CD14-positive monocyte (primary cell): ENCODE data around the gene POLR1D. TPM values are rescaled to one million over a fixed set of nuclear protein-coding genes. Genes with fewer than 3 reads are reported as not detected.

Experiments used
- DNase-seq, 3 donors: peaks; one replicate each; pipeline ENCODE4 v3.0.0-alpha.2; 2011 to 2022
- H2AFZ ChIP-seq: 2 replicates; pipeline ENCODE4 v1.6.0; 2012; ENCODE audit warnings: mild to moderate bottlenecking, low read depth, low read length, inconsistent platforms; ENCODE audit not compliant: insufficient read depth, poor library complexity, severe bottlenecking
- H3K27ac ChIP-seq, 2 donors: 1 replicate in 1 of 2; 2 replicates in 1 of 2; pipeline ENCODE4 v1.5.1; 2012 to 2013; ENCODE audit warnings: low read length in 2 of 2, control low read depth in 1 of 2, inconsistent platforms in 1 of 2, low read depth in 1 of 2, mild to moderate bottlenecking in 1 of 2
- H3K27me3 ChIP-seq, 2 donors: one replicate each; pipeline versions ENCODE4 v1.6.0 to v1.6.1; 2011 to 2013; ENCODE audit warnings: low read length in 2 of 2; ENCODE audit not compliant: control insufficient read depth in 2 of 2, insufficient read depth in 2 of 2
- H3K36me3 ChIP-seq, 2 donors: replicated peaks in 1 of 2; 1 replicate in 1 of 2; 2 replicates in 1 of 2; pipeline versions ENCODE4 v1.5.1 to v1.6.1; 2012 to 2013; ENCODE audit warnings: low read length in 2 of 2, control low read depth in 1 of 2, inconsistent platforms in 1 of 2, mild to moderate bottlenecking in 1 of 2; ENCODE audit not compliant: insufficient read depth in 2 of 2, control insufficient read depth in 1 of 2
- H3K4me1 ChIP-seq, 2 donors: 1 replicate in 1 of 2; 2 replicates in 1 of 2; pipeline versions ENCODE4 v1.5.1 to v1.6.1; 2012 to 2013; ENCODE audit warnings: low read length in 2 of 2, control low read depth in 1 of 2, inconsistent platforms in 1 of 2, mild to moderate bottlenecking in 1 of 2, moderate library complexity in 1 of 2; ENCODE audit not compliant: insufficient read depth in 2 of 2, control insufficient read depth in 1 of 2
- H3K4me2 ChIP-seq: replicated peaks from 2 replicates; pipeline ENCODE3; 2012; ENCODE audit warnings: low read length, moderate library complexity, mild to moderate bottlenecking; ENCODE audit not compliant: poor library complexity, severe bottlenecking; ENCODE audit errors: extremely low read depth
- H3K4me3 ChIP-seq, 3 experiments: fragments of 200-600 bp in 1 of 3; sonication (generic) in 1 of 3; replicated peaks in 1 of 3; 1 replicate in 2 of 3; 2 replicates in 1 of 3; pipeline ENCODE4 v1.5.1; 2011 to 2013; ENCODE audit warnings: low read length in 3 of 3, mild to moderate bottlenecking in 3 of 3, control low read depth in 2 of 3, low read depth in 2 of 3, inconsistent platforms in 1 of 3, moderate library complexity in 1 of 3
- H3K79me2 ChIP-seq: 2 replicates; pipeline ENCODE4 v1.6.0; 2012; ENCODE audit warnings: mild to moderate bottlenecking, control low read depth, inconsistent platforms, low read length, moderate library complexity; ENCODE audit not compliant: insufficient read depth
- H3K9ac ChIP-seq: 2 replicates; pipeline ENCODE4 v1.6.0; 2017; ENCODE audit warnings: low read length, mild to moderate bottlenecking; ENCODE audit not compliant: insufficient read depth, poor library complexity, severe bottlenecking
- H3K9me3 ChIP-seq, 2 donors: replicated peaks in 1 of 2; 1 replicate in 1 of 2; 2 replicates in 1 of 2; pipeline versions ENCODE4 v1.5.1 to v1.6.1; 2012 to 2013; ENCODE audit warnings: low read length in 2 of 2, control low read depth in 1 of 2; ENCODE audit not compliant: control insufficient read depth in 1 of 2, insufficient read depth in 1 of 2
- H4K20me1 ChIP-seq: 2 replicates; pipeline ENCODE4 v1.6.0; 2012; ENCODE audit warnings: mild to moderate bottlenecking, low read length, control low read depth, moderate library complexity; ENCODE audit not compliant: insufficient read depth
- H3K27ac Mint-ChIP-seq, 7 donors: one replicate each; pipeline ENCODE4 v1.8.0; 2020; ENCODE audit warnings: mild to moderate bottlenecking in 7 of 7, mixed read lengths in 7 of 7, moderate library complexity in 6 of 7, inconsistent platforms in 2 of 7
- H3K27me3 Mint-ChIP-seq, 3 donors: one replicate each; pipeline ENCODE4 v1.8.0; 2021 to 2022; ENCODE audit warnings: low read depth in 3 of 3, mild to moderate bottlenecking in 3 of 3, mixed read lengths in 3 of 3, moderate library complexity in 3 of 3, inconsistent platforms in 1 of 3
- H3K36me3 Mint-ChIP-seq, 2 donors: one replicate each; pipeline ENCODE4 v1.8.0; 2020; ENCODE audit warnings: mixed read lengths in 2 of 2, inconsistent platforms in 1 of 2, mild to moderate bottlenecking in 1 of 2
- H3K4me1 Mint-ChIP-seq: one replicate; pipeline ENCODE4 v1.8.0; 2020; ENCODE audit warnings: mild to moderate bottlenecking, mixed read lengths
- H3K4me3 Mint-ChIP-seq, 2 donors: one replicate each; pipeline ENCODE4 v1.8.0; 2020; ENCODE audit warnings: mild to moderate bottlenecking in 2 of 2, mixed read lengths in 2 of 2, moderate library complexity in 1 of 2
- H3K9me3 Mint-ChIP-seq, 7 donors: one replicate each; pipeline ENCODE4 v1.8.0; 2020 to 2022; ENCODE audit warnings: mixed read lengths in 7 of 7, mild to moderate bottlenecking in 6 of 7, moderate library complexity in 6 of 7, inconsistent platforms in 2 of 7
- WGBS: methylation state at CpG from one replicate; pipeline ENCODE4 v1.1.5; 2013; ENCODE audit warnings: missing lambda C conversion rate; ENCODE audit not compliant: insufficient coverage; 5-methylcytosine and 5-hydroxymethylcytosine counted together
- intact Hi-C, 2 donors: fragments of 100-400 bp; cut with micrococcal nuclease; formaldehyde crosslinking; loops; one replicate each; pipeline versions ENCODE4 v1.15.0 to v1.15.1; 2023
- polyA plus RNA-seq, 3 donors: library from polyadenylated mRNA; depleted of rRNA in 1 of 3; unstranded in 2 of 3; stranded (reverse) in 1 of 3; fragments of 300-500 nt in 2 of 3; fragments of >200 nt in 1 of 3; fragmentation: Illumina TruSeq in 2 of 3; gene quantifications; 1 replicate in 2 of 3; 2 replicates in 1 of 3; pipeline ENCODE4 v1.2.3, GENCODE V29; 2012 to 2021
- TF ChIP-seq, protein P1 (sequence below): fragments of 200-600 bp; IDR thresholded peaks from one replicate; pipeline ENCODE4 v1.8.0; 2022; ENCODE audit warnings: antibody characterized with exemption, mild to moderate bottlenecking

POLR1D gene
- polyA plus RNA-seq, 3 donors: 122 to 146 (median 139) TPM

GRCh38 chr13:27659145-27659865 is 37.6 kb downstream of the POLR1D start:
- H3K27ac ChIP-seq: no peak overlapping the region
- WGBS: 100% methylated on average over 1 of the region's 7 CpGs
- H3K9ac ChIP-seq: no peak overlapping the region
- intact Hi-C loops: no loop called here
- H3K79me2 ChIP-seq: peaks cover 11% of the 10 kb centered on the region
- no peaks in the 10 kb centered on the region for H3K9me3 ChIP-seq
- no peaks in the 10 kb centered on the region for H3K4me1 ChIP-seq
- no peak overlapping the region for H3K4me2 ChIP-seq
- Mint-ChIP-seq H3K9me3 (no peaks in the 10 kb centered on the region), H3K36me3 (peaks cover 16 to 25% of the 10 kb centered on the region in 2 donors), H3K27ac (no peak overlapping the region), H3K4me3 (no peak overlapping the region), H3K4me1 (no peaks in the 10 kb centered on the region), H3K27me3 (peaks cover 0 to 1% (median 0%) of the 10 kb centered on the region in 3 donors)
- DNase-seq: no peak
- H2AFZ ChIP-seq: no peak overlapping the region
- no peaks in the 10 kb centered on the region for H3K27me3 ChIP-seq
- TF ChIP-seq, protein P1, sequence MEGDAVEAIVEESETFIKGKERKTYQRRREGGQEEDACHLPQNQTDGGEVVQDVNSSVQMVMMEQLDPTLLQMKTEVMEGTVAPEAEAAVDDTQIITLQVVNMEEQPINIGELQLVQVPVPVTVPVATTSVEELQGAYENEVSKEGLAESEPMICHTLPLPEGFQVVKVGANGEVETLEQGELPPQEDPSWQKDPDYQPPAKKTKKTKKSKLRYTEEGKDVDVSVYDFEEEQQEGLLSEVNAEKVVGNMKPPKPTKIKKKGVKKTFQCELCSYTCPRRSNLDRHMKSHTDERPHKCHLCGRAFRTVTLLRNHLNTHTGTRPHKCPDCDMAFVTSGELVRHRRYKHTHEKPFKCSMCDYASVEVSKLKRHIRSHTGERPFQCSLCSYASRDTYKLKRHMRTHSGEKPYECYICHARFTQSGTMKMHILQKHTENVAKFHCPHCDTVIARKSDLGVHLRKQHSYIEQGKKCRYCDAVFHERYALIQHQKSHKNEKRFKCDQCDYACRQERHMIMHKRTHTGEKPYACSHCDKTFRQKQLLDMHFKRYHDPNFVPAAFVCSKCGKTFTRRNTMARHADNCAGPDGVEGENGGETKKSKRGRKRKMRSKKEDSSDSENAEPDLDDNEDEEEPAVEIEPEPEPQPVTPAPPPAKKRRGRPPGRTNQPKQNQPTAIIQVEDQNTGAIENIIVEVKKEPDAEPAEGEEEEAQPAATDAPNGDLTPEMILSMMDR: no peak
- no peak overlapping the region for H3K4me3 ChIP-seq
- peaks cover 10 to 43% of the 10 kb centered on the region in 2 donors for H3K36me3 ChIP-seq
- peaks cover 68% of the 10 kb centered on the region for H4K20me1 ChIP-seq

DNA sequence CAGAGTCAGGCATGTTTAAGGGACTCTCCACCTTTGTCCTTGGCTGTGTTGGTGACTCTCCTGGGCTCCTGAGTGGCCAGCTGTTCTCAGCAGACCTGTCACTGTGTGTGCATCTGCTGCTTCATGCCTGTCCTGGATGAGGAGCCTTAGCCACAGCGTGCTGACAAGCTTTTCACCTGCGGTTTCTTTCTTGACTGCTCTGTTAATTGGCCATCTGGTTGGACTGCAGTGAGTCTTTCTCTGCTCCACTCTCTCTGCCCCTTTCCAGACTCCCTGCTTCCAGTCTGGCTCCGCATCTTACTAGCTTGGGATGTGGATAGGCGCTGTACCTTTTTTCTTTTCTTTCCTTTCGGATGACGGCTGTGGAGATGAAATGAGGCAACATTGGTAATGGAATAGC is 38.8 kb downstream of the POLR1D start:
- peaks cover 6% of the 10 kb centered on the region for H3K79me2 ChIP-seq
- intact Hi-C loops: no loop called here

More for the DNA sequence above, 38.8 kb downstream of the POLR1D start:
- peaks cover 58% of the 10 kb centered on the region for H4K20me1 ChIP-seq
- no peaks in the 10 kb centered on the region for H3K4me1 Mint-ChIP-seq
- no peak for DNase-seq
- no peak overlapping the region for H3K4me3 ChIP-seq
- no peak overlapping the region for H3K27ac ChIP-seq
- H3K4me3 Mint-ChIP-seq: no peak overlapping the region
- no peak overlapping the region for H2AFZ ChIP-seq
- H3K27me3 Mint-ChIP-seq: peaks cover 0 to 1% (median 0%) of the 10 kb centered on the region in 3 donors
- no peaks in the 10 kb centered on the region for H3K4me1 ChIP-seq
- no peaks in the 10 kb centered on the region for H3K27me3 ChIP-seq
- peaks cover 9 to 45% of the 10 kb centered on the region in 2 donors for H3K36me3 ChIP-seq
- H3K9ac ChIP-seq: no peak overlapping the region
- 100% methylated on average over 5 of the region's 6 CpGs for WGBS
- H3K27ac Mint-ChIP-seq: peak overlapping the region in 1 of 7 donors; percentile 0
- H3K4me2 ChIP-seq: no peak overlapping the region
- TF ChIP-seq, protein P1: no peak
- H3K9me3 Mint-ChIP-seq: no peaks in the 10 kb centered on the region
- H3K9me3 ChIP-seq: no peaks in the 10 kb centered on the region
- H3K36me3 Mint-ChIP-seq: peaks cover 21 to 27% of the 10 kb centered on the region in 2 donors
